WERI-Rb-1 (cell line): ENCODE measurements around the gene UNC93A.

ENCODE experiments used
- DNase-seq: peaks from one replicate; pipeline ENCODE4 v3.0.0-alpha.2; 2020
- H3K27ac ChIP-seq: fragments of 250-450 bp; sonication (Bioruptor Pico); 2 replicates; pipeline ENCODE4 v1.5.1; 2020; ENCODE audit warnings: mild to moderate bottlenecking, moderate library complexity
- H3K27me3 ChIP-seq: fragments of 250-450 bp; sonication (Bioruptor Pico); 2 replicates; pipeline ENCODE4 v1.5.1; 2021; ENCODE audit warnings: mild to moderate bottlenecking, low read depth, moderate library complexity; ENCODE audit not compliant: insufficient read depth, severe bottlenecking
- H3K36me3 ChIP-seq: fragments of 250-450 bp; sonication (Bioruptor Pico); 2 replicates; pipeline ENCODE4 v1.5.1; 2020; ENCODE audit warnings: mild to moderate bottlenecking, moderate library complexity
- H3K4me3 ChIP-seq: 2 replicates; pipeline ENCODE4 v1.5.1; 2011; ENCODE audit warnings: low read depth, mild to moderate bottlenecking, control low read depth, low read length
- H3K9me3 ChIP-seq: fragments of 250-450 bp; sonication (Bioruptor Pico); 2 replicates; pipeline ENCODE4 v1.5.1; 2021; ENCODE audit warnings: mild to moderate bottlenecking, moderate library complexity; ENCODE audit not compliant: severe bottlenecking
- CTCF ChIP-seq: IDR thresholded peaks from 2 replicates; pipeline ENCODE4 v1.5.1; 2011; ENCODE audit warnings: low read depth, mild to moderate bottlenecking, control low read depth, inconsistent platforms, low read length

Gene UNC93A

GRCh38 chr6:167300902-167301777 lies 10.0 kb downstream of the UNC93A start:
- Histone ChIP-seq H3K36me3 (no peaks in the 10 kb centered on the region), H3K9me3 (peaks cover 5% of the 10 kb centered on the region), H3K27ac (no peak overlapping the region), H3K4me3 (no peak overlapping the region), H3K27me3 (no peaks in the 10 kb centered on the region)
- no peak for DNase-seq
- no peak for TF ChIP-seq CTCF

GRCh38 chr6:167302074-167302473 lies 11.0 kb downstream of the UNC93A start:
- no peak overlapping the region for H3K27ac ChIP-seq
- no peak for TF ChIP-seq CTCF

GRCh38 chr6:167302796-167303195 lies 11.7 kb downstream of the UNC93A start:
- DNase-seq: no peak
- H3K4me3 ChIP-seq: no peak overlapping the region
- H3K36me3 ChIP-seq: no peaks in the 10 kb centered on the region
- no peak overlapping the region for H3K27ac ChIP-seq
- peaks cover 2% of the 10 kb centered on the region for H3K9me3 ChIP-seq
- TF ChIP-seq CTCF: no peak
- H3K27me3 ChIP-seq: no peaks in the 10 kb centered on the region

More at GRCh38 chr6:167302074-167302473, 11.0 kb downstream of the UNC93A start:
- no peaks in the 10 kb centered on the region for H3K36me3 ChIP-seq
- peaks cover 5% of the 10 kb centered on the region for H3K9me3 ChIP-seq
- no peak overlapping the region for H3K4me3 ChIP-seq
- DNase-seq: no peak
- no peaks in the 10 kb centered on the region for H3K27me3 ChIP-seq

- no peak for DNase-seq
- Histone ChIP-seq H3K27me3 (no peaks in the 10 kb centered on the region), H3K27ac (no peak overlapping the region), H3K4me3 (no peak overlapping the region), H3K36me3 (no peaks in the 10 kb centered on the region), H3K9me3 (no peaks in the 10 kb centered on the region)
- TF ChIP-seq CTCF: no peak
Observed at GRCh38 chr6:167303675-167304625, 12.8 kb downstream of the UNC93A start.

GRCh38 chr6:167304912-167305311 lies 13.8 kb downstream of the UNC93A start:
- Histone ChIP-seq H3K4me3 (no peak overlapping the region), H3K27ac (no peak overlapping the region), H3K9me3 (no peaks in the 10 kb centered on the region), H3K27me3 (no peaks in the 10 kb centered on the region), H3K36me3 (no peaks in the 10 kb centered on the region)
- DNase-seq: no peak
- no peak for TF ChIP-seq CTCF
